NCI-H446 (cell line): ENCODE results near the gene CACNA1B.
"Not testable (repeated sequence)": the region's sequence is repeated elsewhere in the genome, so short reads cannot be mapped to it uniquely, and the experiment has no call there.

ENCODE experiments used
- DNase-seq, 2 experiments: peaks; one replicate each; lab custom pipeline; 2025; lab: John Stamatoyannopoulos, UW

CACNA1B gene

DNA sequence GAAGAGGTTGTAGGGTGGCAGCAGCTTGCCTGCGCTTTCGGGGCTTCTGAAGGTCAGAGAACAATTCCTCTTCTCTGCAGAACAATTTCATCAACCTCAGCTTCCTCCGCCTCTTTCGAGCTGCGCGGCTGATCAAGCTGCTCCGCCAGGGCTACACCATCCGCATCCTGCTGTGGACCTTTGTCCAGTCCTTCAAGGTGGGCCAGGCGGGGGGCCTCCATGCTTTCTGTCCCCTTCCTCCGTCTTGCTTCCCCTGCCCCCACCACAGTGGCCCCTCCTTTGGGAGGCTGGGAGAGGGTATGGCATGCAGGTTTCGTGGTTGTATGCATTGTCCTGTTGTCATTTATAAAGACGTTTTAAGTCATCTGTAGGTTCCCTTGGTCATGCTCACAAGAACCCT, 195.8 kb downstream of the CACNA1B start:
- no peak for DNase-seq

DNA sequence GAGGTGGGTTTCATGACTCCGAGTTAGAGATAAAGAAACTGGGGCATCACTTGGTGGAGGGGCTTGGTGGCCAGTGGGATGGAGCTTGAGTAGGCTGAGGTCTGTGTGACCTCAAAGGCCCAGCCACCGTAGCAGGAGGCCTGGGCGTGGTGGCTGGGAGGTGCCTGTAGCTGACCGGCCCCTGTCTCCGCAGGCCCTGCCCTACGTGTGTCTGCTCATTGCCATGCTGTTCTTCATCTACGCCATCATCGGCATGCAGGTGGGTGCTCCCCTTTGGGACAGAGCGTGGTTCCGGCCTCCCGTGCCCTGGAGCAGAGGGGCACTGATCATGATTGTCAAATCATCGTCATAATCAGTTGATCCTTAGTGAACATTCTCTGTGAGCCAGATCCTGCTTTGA, 196.2 kb downstream of the CACNA1B start:
- DNase-seq, result no peak

DNA sequence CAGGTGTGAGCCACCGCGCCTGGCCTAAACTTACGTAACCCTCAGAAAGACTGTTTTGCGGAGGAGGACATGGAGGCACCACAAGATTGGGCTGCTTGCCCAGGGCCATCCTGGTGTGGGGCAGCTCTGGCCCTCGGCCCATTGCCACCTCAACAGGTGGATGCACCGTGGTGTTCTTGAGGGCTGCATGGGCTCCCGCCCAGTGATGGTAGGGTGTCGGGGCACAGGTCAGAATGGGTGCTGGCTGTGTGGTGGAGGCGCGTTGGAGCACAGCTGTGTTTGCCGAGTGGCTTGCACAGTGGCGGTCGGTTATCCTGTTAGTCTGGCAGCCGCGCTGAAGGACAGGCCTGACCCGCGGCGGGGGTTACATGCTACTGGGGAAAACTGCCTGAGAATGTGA, 196.9 kb downstream of the CACNA1B start:
- DNase-seq, result no peak

- DNase-seq, result no peak
Measured at GRCh38 chr9:138075496-138075895, 197.9 kb downstream of the CACNA1B start.

- DNase-seq, result no peak
Measured at GRCh38 chr9:138075961-138076649, 198.5 kb downstream of the CACNA1B start.

GRCh38 chr9:138076650-138077009, 199.0 kb downstream of the CACNA1B start:
- DNase-seq, result no peak

DNA sequence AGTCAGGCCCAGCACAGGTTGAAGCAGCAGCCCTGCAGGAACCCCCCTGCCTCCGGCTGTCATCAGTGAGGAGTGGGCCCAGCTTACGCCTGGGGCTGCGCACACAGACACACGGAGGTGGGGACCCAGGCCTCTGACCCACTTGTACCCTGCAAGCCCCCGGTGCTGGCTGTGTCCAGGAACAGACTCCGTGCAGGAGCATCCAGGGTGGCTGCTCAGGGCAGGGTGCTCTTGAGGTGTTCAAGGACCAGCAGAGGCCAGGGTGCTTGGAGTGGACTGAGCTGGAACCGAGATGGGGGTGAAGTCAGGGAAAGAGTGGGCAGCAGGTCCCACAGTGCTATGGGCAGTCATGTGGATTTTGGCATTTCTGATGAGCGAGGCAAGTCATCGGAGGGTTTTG, 199.5 kb downstream of the CACNA1B start:
- DNase-seq, result no peak

DNA sequence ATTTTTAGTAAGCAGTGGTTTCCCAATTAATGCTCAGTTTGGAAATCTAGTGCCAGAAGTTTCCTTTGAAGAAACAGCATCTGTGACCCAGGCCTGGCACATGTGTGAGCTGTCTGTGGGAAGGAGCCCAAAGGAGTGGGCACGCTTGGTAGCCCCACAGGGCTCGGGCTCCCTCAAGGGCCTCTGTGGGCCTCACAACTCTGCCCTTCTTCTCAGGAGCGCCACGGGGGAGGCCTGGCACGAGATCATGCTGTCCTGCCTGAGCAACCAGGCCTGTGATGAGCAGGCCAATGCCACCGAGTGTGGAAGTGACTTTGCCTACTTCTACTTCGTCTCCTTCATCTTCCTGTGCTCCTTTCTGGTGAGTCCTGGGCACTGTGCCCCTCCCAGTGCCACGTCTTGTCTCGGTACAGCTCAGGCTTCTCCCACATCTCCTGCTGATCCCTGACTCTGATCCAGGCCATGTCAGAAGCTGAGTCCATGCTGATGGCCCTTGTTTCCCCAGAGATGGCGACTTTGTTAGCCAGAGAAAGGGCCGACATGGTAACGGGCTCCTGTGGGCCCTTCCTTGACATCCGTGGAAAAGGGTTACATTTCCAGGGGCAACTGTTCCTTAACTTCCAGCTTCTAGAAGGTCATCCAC, 200.4 kb downstream of the CACNA1B start:
- no peak for DNase-seq

DNA sequence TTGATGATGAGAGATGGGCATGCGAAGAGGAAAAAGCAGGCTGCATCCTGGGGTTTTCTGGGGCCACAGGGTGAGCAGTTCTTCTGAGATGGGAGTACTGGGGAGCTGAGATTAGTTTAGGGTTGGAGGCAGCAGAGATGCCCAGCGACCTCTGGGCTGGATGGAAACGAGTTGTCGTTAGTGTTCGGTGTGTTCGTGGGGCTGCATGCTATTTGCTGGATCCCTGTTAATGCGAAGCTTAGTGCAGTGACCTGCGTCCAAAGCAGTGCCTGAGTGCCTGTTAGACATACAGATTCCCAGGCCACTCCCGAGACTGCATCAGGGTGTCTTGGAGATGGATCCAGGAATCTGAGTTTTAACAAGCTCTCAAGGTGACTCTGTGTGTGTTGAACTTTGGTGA, 201.3 kb downstream of the CACNA1B start:
- no peak for DNase-seq

GRCh38 chr9:138080979-138081378, 203.4 kb downstream of the CACNA1B start:
- no peak for DNase-seq

- DNase-seq, result no peak
Measured at GRCh38 chr9:138082918-138083636, 205.5 kb downstream of the CACNA1B start.

DNA sequence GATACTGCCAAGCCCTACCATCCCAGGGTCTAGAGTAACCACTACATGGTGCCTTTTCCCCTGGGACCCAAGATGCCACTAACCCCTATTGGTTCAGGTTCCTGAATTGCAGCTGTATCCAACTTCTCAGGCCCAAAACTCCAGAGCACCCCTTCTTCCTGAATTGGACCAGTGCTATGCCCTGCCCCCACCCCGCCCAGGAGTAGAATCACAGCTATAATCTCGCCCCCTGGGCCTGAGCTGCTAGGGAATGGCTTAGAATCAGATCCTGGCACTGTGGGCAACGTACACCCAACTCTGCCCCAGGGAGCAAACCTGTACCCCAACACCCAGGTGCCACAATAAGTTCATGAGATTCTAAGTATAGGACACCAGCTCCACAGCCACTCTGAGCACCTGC, 206.3 kb downstream of the CACNA1B start:
- no peak for DNase-seq

- no peak for DNase-seq
Measured at GRCh38 chr9:138085568-138085967, 208.0 kb downstream of the CACNA1B start.

GRCh38 chr9:138092057-138092456, 214.5 kb downstream of the CACNA1B start:
- not testable (repeated sequence) for DNase-seq

GRCh38 chr9:138094028-138094427, 216.4 kb downstream of the CACNA1B start:
- no peak for DNase-seq

DNA sequence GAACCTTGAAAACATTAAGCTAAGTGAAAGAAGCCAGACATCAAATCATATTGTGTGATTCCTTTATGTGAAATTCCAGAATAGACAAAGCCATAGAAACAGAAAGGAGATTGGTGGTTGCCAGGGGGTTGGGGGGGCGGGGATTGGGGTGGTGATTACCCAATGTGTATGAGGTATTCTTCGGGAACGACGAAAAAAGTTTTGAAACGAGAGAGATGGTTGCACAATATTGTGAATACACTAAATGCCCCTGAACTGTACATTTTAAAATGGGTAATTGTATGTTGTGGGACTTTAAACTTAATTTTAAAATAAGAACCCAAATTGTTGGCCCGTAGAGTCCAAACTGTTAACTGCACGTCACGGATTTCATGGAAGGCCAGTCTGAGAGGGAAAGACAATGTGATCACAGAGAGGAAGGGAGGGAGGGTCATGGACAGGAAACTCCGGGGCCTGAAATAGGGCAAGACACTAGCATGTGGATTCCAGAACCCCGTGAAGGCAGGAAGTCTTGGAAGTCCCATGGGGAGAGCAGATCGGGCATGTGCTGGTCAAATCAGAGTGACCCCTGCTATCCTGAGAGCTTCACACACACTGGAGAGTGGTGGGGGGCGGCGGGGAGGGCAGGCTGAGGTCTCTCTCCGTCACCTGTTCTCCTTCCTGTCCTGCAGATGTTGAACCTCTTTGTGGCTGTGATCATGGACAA, 218.4 kb downstream of the CACNA1B start:
- DNase-seq, result no peak

DNA sequence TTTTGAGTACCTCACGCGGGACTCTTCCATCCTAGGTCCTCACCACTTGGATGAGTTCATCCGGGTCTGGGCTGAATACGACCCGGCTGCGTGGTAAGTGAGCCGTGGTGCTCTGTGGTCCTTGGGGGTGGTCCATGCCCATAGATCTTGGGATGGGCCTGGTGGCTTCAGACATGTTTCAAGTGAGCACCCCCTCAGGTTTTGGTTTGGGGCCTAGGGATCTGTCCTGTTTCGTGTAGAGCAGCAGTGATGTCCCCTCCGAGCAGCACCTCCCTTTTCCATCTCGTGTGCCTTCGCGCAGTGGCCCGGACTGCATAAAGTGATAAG, 218.9 kb downstream of the CACNA1B start:
- no peak for DNase-seq

DNA sequence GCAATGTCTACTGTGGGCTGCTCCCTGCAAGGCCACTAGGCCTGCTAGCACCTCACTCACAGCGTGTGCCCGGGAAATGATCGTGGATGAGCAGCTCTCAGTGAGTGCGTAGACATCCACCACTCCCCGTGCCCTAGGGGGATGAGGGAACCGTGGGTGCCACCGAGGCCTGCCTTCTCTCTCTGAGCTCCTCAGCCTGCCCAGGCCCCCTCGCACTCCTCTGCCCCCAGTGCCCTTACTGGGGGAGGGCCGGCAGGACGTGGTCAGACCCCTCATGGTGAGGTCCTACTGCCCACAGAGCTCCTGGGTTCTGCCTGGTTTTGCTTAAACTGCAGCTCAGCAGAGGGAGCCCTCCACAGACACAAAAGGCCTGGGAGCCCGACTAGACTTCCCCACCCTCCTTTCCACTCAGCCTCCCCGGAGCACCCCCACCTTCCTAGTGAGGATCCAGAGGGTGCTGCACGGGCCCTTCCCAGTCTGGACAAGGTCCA, 220.0 kb downstream of the CACNA1B start:
- no peak for DNase-seq

DNA sequence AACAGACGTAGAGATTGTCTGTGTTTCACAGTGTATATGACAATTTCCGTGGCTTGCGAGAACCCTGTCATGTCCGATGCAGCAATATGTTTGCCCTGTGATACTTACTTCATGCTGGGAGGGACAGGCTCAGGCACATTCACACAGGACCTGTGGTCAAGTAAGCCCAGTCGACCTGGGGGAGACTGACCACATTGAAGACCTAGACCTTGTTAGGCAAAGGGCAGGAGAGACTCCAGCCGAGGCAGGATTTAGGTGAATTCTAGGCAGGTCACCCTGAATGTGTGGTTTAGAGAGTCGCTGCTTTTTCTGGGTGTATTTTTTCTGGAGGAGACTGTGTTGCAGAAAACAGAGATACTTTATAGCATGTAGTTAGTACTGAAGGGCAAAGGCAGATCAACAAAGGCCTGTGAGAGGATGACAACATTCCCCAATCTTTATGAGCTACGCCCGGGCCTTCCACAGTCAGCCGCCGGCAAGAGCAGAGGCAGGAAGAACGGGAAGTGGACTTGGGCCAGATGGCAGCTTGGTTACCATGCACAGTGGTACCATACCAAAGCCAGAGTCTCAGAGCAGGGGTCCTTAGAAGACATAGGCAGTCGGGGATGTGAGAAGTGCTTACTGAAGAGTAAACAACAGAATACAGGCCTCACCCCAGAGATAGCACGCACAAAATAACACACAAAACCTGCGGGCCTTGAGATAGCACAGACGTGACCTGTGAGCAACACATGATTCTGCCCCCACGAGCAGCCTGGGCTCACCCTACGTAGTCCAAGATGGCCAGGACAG, 220.7 kb downstream of the CACNA1B start:
- no peak for DNase-seq

GRCh38 chr9:138098908-138099791, 221.6 kb downstream of the CACNA1B start:
- no peak for DNase-seq
